GM18519 (cell line): ENCODE results near the gene GULP1.
"Not testable (repeated sequence)": the region's sequence is repeated elsewhere in the genome, so short reads cannot be mapped to it uniquely, and the experiment has no call there.

ENCODE experiments used
- ATAC-seq: cut with Tn5 transposase; IDR thresholded peaks from one replicate; pipeline ENCODE4 v1.9.1; 2021; ENCODE audit warnings: mild to moderate bottlenecking, moderate library complexity; ENCODE audit not compliant: unreplicated experiment, low FRiP score

The GULP1 gene

DNA sequence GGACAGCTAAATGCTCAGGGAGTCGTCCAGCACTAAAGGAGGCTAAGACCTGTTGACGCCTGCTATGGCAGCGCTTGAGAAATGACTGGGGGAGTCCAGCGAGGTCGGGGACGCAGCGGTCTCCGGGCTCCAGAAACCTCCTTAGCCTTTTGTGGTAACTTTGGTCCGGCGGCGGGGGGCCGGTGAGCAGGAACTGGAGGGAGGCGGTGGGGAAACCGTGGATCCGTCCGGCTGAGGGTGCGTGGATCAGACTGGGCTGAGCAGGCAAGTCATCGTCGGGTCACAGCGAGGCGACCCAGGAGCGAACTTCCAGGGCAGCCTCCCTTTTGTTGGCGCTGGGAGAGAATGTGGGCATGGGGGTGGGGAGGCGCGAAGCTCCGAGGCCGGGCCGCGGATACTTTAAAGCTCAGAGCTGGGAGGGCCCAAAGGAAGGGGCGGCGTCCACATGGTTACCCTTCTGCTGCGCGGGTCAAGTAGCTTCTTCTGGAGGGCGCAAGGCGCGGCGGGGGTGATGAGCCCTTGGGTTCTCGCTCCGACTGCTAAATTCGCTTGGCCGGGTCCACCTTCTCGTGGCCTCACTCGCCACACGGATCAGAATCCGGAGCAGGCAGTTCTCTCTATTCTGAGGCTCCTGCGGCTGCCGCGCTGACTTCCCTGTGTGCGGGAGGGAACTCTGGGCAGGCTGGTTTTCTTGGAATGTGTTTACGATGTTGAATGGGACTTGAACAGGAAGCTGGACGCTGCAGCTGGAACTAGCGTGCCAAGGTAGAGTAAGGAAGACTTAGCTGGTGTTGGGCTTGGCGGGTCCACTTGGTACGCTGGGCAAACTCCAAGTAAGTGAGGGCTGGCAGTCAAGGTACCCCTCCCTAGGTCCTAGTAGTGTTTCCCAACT, 920 bp downstream of the GULP1 start:
- ATAC-seq = no peak

DNA sequence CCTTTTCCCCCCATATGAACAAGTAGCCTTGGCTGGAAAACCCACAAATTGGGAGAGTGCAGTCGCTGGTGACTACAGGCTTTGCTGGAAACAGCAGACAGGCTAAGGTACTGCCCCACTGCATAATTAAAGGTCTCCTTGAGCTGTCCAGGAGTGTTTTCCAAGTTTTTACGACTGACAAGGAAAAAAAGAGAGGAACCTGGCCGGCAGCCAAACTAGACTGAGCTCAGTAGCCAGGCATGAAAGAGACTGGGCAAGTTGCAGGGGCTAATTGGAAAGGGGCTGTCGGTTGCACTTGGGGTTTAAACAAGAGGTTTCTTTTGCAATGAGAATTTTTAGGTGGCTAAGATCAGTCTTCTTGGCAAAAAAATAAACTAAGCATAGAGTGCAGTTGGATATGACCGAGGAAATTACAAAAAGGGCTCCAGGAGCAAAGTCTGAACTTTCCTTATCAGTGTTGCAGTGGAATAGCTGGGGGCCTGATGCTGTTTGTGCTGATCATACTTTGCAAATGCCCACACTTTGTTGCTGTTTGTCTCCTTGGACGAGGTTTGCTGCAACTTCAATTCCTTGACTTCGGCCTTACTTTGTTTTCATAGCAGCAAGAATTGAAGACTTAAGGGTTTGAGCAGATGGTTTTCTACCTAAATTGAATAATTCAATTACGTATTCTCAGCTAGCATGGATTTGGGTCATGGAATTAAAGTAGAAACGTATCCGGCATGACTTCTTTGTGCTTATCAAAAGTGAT, 2.1 kb downstream of the GULP1 start:
- ATAC-seq = no peak

DNA sequence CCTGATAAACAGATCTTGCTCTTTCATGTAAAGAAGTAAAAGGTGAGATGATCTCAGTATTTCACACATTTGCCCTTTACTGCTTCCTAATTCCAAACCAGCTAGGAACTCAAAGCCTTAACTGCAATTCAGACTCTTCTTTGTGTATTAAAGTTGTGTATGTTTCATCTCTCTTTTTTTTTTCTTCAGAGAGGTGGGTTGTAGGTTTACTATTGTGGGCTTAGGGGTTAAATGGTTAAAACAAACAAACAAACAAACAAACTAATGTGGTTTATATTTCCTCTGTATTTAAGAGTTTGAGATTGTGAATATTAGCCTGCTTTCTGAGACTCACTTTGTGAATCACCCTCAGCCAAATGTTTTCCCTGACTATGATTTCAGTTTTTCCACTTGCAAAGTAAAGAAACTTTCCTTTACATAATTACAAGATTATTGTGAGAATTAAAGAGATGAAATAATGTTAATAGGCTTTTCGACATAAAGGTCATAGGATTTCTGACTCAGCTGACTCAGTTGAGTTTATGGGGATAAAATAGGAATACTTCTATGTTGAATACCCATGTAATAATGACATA, 2.8 kb downstream of the GULP1 start:
- no peak for ATAC-seq

DNA sequence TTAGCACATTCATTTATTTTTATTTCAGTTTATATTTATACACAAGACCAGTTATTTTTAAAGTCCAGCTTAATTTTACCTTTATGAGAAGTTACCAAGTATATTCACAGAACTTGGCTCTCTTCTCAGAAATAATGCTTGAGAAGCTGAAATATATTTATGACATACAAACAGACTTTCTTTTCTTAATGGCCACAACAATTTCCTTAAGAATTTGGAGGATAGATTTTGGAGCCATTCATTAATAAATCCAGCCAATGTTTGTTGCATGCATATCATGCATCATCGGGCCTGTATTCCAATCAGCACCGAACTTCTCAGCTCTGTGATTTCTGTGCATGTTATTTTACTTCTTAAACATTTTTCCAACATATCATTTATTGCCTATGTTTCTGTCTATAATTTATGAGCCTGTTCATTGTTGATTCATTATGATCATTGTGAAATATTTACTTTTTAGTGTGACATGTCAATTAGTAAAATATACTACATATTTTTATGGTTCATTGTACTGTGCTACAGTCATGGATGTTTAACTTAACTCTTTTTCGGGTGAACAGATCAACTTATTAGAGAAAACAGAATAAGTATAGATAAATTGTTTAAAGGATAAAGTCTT, 3.5 kb downstream of the GULP1 start:
- no peak for ATAC-seq

DNA sequence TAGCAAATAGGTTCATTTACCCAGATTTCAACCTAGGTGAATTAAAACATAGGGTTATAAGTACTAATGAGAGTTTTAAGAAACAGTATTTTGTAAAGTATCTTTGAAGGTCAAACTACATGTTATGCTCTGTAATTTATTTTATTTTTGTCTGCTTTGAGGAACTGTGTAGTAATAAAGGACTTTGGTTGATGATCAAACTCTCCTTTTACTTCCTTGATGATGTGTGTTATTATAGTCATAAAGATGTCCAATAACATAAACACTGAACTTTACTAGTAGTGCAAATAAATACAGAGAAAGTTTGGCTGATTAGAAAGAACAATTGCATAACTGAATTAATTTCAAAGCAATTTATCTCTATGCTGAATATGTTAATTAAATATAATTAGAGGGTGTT, 6.3 kb downstream of the GULP1 start:
- no peak for ATAC-seq

DNA sequence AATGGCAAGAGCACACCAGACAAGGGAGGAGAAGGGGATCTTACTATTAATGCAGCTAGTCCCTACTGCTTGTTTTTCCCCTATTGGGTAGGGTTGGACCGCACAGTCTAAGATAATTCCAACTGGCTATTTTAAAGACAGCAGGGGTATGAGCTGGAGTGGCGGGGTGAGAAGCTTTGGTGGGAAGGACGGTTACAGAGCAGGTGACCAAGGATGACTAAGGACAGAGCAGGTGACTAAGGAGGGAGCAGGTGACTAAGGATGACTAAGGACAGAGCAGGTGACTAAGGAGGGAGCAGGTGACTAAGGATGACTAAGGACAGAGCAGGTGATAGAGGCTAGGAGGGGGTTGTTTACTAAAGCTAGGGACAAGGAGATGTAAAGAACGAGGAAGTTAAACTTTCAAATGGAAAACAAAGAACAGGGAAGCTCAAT, 7.3 kb downstream of the GULP1 start:
- ATAC-seq = not testable (repeated sequence)

DNA sequence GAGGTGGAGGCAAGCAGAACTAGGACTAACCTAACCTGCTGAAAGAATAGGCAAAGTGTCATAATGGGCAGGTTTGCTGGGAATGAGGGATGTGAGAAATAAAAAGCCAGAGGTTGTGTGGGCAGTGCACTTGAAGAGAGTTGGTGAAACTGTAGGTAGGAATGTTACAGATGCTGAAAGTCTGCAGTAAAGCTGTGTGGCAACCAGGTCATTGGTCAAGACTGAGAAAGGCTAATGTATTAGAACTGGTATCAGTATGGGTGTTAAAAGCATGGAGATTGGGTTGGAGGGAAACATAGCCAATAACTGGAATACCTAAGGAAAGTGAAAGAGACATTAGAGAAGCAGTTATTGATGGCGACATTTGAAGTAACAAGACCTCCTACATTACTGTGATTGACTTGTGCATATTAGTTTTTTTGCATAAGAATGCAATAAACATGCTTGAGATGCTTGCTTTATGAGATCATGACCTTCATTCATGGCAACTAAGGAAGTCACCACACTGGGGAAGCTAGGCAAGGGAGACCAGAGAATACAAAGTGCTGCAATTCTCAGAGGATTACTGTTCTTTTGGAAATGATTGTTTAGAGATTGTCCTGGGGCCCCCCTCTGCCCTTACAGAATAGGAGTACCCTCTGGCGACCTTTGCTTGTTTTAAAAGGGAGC, 11.8 kb downstream of the GULP1 start:
- ATAC-seq = no peak

DNA sequence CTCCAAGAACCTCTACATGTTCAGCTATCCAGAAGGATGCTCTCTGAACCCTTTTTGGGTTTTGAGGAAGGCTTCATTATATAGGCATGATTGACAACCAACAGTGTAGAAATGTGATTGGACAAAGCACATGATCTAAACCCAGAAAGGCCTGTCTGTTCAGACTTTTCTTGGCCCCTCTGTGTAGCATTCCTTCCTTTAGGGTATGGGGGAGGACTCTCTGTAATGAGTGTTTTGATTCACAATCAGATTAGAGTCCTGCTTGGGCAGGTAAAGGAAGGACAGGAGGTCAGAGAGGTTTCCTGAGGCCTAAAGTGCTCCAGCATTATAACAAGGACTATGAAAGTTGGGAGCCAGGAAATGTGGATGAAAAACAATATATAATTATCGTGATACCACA, 13.6 kb downstream of the GULP1 start:
- no peak for ATAC-seq

DNA sequence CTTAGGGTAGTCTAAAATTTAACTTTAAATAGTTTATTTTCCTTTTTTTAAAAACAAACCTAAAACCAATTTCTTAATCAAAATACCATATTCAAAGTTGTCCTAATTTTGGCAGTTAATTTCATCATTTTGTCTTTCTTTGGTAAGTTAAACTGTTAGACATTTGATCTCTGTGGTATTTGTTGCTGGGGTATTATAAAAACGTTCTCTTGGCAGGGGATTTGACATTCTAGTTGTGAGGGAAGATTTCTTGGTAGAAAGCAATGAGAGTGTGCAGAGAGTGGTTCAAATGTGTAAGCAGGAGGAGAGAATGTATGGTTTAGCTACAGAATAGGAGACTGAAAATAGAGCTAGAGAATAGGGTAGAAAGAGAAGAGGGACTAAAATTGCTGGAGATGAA, 14.6 kb downstream of the GULP1 start:
- ATAC-seq = no peak

DNA sequence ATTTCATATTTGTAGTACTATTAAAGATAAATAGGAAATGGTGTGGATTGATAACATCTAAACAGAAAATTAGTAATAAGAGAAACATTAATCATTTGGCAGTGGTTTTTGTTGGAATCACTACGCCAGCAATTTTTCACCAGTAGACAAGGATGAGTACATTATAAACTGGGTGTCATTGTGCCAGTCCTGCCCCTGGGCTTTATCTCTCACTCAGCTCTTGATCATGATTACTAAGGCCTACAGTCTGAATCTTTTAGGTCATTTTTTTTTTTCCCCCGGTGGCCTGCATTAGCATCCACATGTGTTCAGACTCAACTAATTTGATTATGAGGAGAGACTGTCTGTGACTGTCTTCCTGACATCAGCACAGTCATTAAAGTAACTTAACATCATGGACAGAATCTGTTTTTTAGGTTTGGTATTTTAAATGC, 16.2 kb downstream of the GULP1 start:
- ATAC-seq = no peak

DNA sequence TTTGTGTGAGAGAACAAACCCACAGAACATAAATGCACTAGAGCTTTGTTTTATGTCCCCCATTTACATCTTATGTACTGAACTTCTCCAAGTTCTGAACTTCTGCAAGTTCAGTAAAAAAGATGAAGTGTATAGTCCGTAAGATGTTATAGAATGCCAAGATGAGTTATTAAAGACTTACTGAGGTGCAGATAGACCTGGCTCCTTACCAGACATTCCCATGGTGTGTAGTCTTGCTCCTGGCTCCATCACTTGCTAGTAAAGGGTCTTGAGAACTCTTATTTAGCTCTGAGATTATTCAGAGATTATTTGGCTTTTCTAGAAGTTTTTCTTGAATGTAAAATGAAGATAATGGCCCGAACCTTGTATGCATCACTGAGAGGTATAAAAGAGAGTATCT, 16.8 kb downstream of the GULP1 start:
- ATAC-seq = no peak

DNA sequence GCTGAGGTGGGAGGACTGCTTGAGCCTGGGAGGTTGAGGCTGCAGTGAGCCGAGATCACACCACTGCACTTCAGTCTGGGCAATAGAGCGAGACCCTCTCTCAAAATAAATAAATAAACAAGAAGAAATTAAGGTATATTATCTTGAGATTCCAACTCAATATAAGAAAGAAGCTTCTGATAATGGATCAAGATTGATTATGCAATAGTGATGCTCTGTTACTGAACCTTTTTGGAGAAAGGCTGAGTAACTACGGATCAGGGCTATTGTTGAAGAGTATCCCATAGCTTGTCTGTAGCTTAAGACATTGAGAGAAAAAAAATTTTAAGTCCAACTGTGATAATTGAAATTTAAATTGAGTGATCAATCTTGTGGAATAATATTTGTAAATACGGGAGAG, 17.7 kb downstream of the GULP1 start:
- no peak for ATAC-seq

DNA sequence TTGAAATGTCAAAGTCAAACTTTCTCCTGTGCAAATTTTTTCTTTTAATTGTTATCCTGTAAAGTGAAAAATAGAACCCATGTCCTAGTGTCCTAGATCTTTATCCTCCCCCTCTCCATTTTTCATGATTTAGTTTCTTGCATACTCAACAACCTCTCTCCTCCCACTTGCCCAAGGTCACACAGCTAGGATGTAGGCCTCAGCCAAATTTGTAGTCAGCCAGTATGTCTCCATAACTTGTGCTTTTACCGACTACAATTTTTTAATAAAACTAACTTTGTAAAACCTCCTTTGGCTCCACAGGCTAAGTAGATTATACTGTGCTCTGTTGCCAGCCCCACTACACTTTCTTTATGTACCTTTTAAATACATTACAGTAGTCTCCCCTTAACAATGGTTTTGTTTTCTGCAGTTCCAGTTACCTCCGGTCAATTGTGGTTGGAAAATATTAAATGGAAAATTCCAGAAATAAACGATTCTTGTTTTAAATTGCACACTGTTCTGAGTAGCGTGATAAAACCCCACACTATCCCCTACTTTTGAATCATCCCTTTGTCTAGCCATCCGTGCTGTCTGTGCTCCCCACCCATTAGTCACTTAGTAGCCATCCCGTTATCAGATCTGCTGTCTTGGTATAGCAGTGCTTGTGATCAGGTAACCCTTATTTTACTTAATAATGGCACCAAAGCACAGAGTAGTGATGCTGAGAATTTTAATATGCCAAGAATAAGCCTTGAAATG, 22.8 kb downstream of the GULP1 start:
- ATAC-seq = no peak

DNA sequence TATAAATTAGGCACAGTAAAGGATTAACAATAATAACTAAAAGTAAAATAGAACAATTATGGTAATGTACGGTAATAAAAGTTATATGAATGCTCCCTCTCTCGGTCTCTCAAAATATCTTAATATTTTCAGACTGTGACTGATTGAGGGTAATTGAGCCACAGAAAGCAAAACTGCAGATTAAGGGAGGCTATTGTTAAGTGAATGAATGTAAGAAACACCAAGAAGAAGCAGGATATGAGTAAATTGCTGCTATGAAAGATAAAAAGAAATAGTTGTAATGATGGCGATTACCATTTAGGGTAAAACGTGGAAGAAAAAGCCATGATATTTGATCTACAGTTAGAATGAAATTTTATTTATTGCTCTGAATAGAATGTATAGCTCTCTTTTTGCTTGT, 24.1 kb downstream of the GULP1 start:
- ATAC-seq = no peak

DNA sequence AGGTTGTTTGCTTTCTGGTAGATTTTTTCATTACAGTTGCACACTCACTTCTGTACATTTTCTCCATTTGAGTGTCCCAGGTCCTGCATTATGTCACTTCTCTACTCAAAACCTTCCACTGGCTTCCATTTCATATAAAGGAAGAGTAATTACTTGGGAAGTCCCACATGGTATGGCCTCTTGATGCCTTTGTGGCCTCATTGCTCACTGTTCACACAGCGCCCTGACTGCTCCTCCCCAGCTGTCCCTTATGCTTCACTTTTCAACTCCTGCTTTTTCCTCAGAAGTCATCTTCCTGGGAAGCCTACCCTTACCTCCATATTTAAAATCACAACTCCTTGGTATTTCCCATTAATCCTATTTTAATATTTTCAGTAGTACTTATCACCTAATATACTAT, 24.7 kb downstream of the GULP1 start:
- no peak for ATAC-seq

DNA sequence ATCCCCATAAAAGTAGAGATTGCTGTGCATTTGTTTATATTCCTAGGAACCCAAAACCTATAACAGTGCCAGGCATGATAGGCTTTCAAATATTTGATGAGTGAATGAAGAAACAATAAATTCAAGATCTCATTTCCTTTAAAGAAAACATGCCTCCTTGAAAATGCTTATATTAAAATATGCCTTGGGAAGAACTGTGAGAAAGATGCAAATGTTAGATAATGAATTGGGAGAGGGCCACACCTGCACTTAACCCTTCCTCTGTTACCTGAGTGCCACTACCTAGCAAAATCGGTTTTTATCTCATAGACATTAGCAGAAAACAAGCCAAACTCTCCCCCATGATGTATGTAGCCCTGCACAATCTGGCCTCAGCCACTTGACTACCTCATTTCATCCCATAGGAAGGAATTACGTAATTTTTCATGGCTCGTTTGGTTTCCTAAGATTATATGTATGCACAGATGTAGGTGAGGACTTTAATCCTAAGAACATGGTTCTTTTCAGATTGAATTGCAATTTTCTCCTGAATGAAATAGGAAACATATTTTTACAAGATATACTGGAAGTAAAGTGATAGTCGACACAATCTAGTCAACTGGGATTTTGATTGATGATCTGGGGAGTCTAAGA, 25.2 kb downstream of the GULP1 start:
- ATAC-seq = no peak

DNA sequence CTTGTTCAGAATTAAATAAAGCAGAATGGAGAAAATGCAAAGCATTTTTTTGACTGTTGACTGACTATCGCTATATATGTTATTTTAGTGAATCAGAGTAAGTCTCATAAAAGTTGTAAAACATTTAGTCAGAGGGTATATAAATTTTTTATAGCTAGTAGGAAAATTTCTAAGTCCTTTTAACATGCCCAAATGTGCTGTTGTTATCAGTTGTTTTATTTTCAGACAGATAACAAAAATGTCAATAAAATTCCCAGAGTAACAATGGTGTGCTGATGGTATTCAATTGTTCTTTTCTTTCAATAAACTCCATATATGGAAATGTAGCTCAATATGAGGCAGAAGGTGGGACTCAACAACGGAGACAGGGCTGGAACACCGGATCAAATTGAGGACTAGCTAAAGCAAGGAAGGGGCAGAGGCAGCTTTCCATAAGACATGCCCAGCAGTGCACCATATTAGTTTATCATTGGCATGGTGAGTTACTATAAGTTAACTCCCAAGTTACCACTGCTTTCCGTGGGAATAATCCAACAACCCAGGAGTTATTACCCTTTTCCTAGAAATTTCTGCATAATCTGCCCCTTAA, 26.6 kb downstream of the GULP1 start:
- ATAC-seq = no peak

DNA sequence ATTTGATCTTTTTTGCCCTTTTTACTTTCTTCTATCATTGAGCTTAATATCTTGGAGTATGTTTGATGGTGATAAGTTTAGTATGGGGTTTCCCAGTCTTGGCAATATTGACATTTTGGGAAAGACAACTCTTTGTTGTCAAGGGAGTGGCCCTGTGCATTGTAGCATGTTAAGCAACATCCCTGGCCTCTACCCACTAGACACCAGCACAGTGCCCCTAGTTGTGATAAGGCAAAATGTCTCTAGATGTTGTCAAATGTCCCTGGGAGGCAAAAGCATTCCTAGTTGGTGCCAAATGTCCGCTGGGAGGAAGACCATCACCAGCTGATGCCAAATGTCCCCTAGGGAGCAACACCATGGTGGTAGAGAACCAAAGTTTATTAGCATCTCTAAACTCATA, 28.2 kb downstream of the GULP1 start:
- no peak for ATAC-seq

DNA sequence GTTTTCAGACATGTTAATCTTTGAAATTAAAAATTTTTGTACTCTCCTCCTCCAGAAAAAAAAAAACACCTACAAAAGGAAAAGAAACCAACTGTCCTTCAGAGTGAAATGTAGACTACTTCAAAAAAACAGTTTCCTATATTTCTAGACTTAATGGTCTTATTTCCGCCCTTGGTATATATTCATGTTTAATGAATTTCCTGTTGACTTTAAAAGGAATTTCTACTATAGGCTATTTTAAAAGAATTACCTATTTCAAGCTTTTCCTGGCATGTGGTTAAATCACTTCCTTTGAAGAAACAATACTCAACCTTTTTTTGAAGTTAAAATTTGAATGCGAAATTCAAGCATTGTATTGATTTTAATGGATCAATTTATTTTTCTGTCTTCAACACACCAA, 29.2 kb downstream of the GULP1 start:
- ATAC-seq = no peak
